D721Med (cell line): ENCODE measurements around the gene TMPRSS9.

ENCODE experiments used
- DNase-seq: peaks from one replicate; pipeline ENCODE4 v3.0.0; 2011; ENCODE audit warnings: low spot score; ENCODE audit not compliant: insufficient read length
- FAIRE-seq: peaks from 2 replicates; lab custom pipeline; 2011; peaks lifted over from hg19 to GRCh38; lab: Jason Lieb, UNC
- CTCF ChIP-seq: IDR thresholded peaks from 2 replicates; pipeline ENCODE4 v1.5.1; 2012; ENCODE audit warnings: mild to moderate bottlenecking, control low read depth; ENCODE audit not compliant: insufficient read depth; ENCODE audit errors: missing control alignments

TMPRSS9 gene

DNA sequence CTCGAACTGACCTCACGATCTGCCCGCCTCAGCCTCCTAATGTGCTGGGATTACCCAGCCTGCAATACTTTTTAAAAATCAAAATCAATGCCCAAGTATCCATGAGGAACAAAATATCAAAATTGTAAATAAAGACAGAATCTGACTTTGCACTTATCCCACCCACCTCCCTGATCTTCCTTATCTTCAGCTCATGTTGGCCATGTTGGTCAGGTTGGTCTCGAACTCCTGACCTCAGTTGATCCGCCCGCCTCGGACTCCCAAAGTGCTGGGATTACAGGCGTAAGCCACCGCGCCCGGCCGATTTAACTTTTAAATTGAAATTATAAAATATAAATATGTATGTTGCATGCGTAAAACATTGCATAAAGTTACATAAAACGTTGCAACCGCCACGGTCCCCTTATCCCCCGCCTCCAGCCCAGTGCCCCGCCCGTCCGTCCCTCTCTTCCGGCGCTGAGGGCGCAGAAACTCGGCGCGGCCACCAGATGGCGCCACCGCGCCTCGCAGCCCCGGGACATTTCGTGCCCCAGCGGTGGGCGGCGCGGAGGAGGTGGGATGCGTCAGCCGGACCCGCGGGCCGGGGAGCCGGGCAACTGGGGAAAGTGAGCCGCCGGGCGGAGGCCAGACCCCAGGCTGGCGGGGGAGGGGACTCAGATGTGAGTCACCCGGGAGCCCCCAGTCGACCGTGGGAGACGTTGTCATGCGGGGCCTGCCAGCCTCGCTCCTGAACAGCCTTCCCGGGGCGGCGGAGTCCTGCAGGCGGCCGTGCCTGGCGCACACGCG, 114.4 kb downstream of the TMPRSS9 start:
- peak; percentile 89 for TF ChIP-seq CTCF
- FAIRE-seq (no peak), DNase-seq (peak; percentile 82)

- DNase-seq (no peak), FAIRE-seq (no peak)
- no peak for TF ChIP-seq CTCF
Observed at GRCh38 chr19:2475018-2475701, 115.1 kb downstream of the TMPRSS9 start.
